ENCODE data around the gene APCS.

DNA sequence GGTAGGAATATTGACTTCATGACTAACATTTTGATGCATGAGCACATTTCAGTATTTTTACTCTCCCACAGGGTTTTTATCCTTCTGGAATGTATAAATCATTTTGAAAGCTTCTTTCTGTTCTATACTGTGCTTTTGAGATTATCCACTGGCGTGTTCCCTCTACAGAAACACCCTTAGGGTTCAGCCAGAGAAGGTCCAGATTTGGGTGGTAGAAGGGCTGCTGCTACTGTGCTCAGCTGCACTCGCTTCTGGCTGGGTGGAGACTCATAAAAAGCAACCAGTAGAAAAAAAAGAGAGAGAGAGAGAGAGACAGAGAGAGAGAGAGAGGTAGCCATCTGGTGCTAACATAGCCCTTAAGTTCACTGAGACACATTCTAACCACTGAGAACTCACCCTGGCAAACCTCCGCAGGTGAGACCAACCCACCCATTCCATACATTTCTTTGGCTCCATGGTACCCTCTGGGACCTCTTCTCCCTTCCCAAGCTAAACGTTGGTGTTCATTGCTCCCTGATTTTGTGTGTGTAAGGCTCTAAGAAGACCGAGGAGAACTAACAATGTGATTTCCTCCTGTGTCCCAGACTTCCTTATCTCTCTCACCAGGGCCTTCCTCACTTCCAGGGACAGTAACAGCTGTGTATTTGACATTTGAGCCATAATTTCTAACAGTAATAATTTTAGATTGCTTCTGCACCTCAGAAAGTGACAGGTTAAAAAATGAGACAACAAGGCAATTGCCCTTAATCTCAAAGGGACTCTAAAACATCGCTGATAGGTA lies 7.2 kb downstream of the APCS start:
- TF ChIP-seq, protein P1, sequence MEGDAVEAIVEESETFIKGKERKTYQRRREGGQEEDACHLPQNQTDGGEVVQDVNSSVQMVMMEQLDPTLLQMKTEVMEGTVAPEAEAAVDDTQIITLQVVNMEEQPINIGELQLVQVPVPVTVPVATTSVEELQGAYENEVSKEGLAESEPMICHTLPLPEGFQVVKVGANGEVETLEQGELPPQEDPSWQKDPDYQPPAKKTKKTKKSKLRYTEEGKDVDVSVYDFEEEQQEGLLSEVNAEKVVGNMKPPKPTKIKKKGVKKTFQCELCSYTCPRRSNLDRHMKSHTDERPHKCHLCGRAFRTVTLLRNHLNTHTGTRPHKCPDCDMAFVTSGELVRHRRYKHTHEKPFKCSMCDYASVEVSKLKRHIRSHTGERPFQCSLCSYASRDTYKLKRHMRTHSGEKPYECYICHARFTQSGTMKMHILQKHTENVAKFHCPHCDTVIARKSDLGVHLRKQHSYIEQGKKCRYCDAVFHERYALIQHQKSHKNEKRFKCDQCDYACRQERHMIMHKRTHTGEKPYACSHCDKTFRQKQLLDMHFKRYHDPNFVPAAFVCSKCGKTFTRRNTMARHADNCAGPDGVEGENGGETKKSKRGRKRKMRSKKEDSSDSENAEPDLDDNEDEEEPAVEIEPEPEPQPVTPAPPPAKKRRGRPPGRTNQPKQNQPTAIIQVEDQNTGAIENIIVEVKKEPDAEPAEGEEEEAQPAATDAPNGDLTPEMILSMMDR (IDR thresholded peaks at IDR 0.05), result no peak
- TF ChIP-seq POLR2A (IDR thresholded peaks at IDR 0.05), result no peak
